Esophagus muscularis mucosa (tissue), 4 donors: Measurements from ENCODE around the gene AGR3. TPM values are rescaled to one million over a fixed set of nuclear protein-coding genes. Genes with fewer than 3 reads are reported as not detected.

Experiments
- DNase-seq: peaks from one replicate; pipeline ENCODE4 v3.0.0-alpha.2; 2017; ENCODE audit errors: extremely low spot score
- H3K27ac ChIP-seq, 4 donors: fragments of 200-600 bp; sonication (generic); replicated peaks in 1 of 4; 1 replicate in 3 of 4; 2 replicates in 1 of 4; pipeline ENCODE4 v1.5.1; 2016 to 2019; ENCODE audit warnings: mild to moderate bottlenecking in 1 of 4
- H3K27me3 ChIP-seq, 4 donors: fragments of 200-600 bp; sonication (generic); one replicate each; pipeline versions ENCODE4 v1.5.1 to v1.6.0; 2016 to 2019
- H3K36me3 ChIP-seq, 4 donors: fragments of 200-600 bp; sonication (generic); one replicate each; pipeline ENCODE4 v1.5.1; 2016 to 2019
- H3K4me1 ChIP-seq, 4 donors: fragments of 200-600 bp; sonication (generic); one replicate each; pipeline ENCODE4 v1.5.1; 2016 to 2019
- H3K4me3 ChIP-seq, 4 donors: fragments of 200-600 bp; sonication (generic); 1 replicate in 2 of 4; 2 replicates in 2 of 4; pipeline ENCODE4 v1.5.1; 2016 to 2019; ENCODE audit warnings: mild to moderate bottlenecking in 4 of 4, moderate library complexity in 1 of 4
- H3K9me3 ChIP-seq, 4 donors: fragments of 200-600 bp; sonication (generic); 1 replicate in 3 of 4; 2 replicates in 1 of 4; pipeline ENCODE4 v1.5.1; 2016 to 2019
- EP300 ChIP-seq: sonication (generic); formaldehyde crosslinking; IDR thresholded peaks from one replicate; pipeline ENCODE4 v1.6.1; 2017; ENCODE audit warnings: antibody characterized with exemption
- POLR2A ChIP-seq: fragments of 450-650 bp; IDR thresholded peaks from one replicate; pipeline ENCODE4 v1.6.1; 2017; ENCODE audit warnings: antibody characterized with exemption, moderate library complexity, mild to moderate bottlenecking, low read depth
- POLR2AphosphoS5 ChIP-seq, 2 donors: sonication (generic); formaldehyde crosslinking; IDR thresholded peaks; one replicate each; pipeline ENCODE4 v1.6.1; 2017; ENCODE audit warnings: antibody characterized with exemption in 2 of 2
- WGBS: methylation state at CpG from one replicate; pipeline ENCODE4 v1.1.5; 2018; 5-methylcytosine and 5-hydroxymethylcytosine counted together
- intact Hi-C: fragments of 100-400 bp; cut with DNase I; formaldehyde crosslinking; loops from one replicate; pipeline ENCODE4 v1.15.1; 2023
- total RNA-seq, 4 donors: library from RNA; depleted of rRNA; stranded (reverse); fragments of >200 nt; gene quantifications; one replicate each; pipeline versions ENCODE4 v1.1.0 to v1.2.1, GENCODE V29; 2016
- TF ChIP-seq, protein P1 (sequence below), 3 experiments: fragments of 200-600 bp in 2 of 3; fragments of 450-650 bp in 1 of 3; sonication (generic) in 2 of 3; IDR thresholded peaks; one replicate each; pipeline ENCODE4 v1.5.1; 2017 to 2019; ENCODE audit warnings: antibody characterized with exemption in 3 of 3, mild to moderate bottlenecking in 2 of 3, moderate library complexity in 1 of 3

Gene AGR3
- total RNA-seq, 4 donors from 2014 or later, result 0.45 TPM; not detected in 3

DNA sequence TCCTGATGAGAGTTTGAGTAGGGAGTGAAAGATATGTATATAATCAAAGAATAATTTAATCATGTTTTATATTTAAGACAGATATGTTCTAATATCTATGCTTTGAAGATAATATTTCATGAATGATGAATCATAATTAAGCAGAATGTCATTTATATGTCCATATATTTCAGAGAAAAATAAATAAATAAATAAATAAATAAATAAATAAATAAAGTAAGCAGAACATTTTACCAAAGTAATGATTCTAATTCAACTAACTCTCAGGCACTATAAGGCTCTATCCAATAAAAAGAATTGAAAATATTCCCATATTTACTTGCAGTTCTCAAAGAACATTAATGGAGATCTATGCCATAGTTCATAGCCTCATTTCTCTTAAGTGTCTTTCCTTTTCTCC lies 36.0 kb downstream of the AGR3 start:
- Histone ChIP-seq H3K36me3 (no peaks in the 10 kb centered on the region), H3K4me3 (no peak overlapping the region), H3K4me1 (peaks cover 0 to 2% (median 1%) of the 10 kb centered on the region in 4 donors), H3K27me3 (peaks cover 0 to 1% (median 0%) of the 10 kb centered on the region in 4 donors), H3K27ac (no peak overlapping the region), H3K9me3 (no peaks in the 10 kb centered on the region)
- no peak for DNase-seq
- intact Hi-C loops, result no loop called here
- TF ChIP-seq POLR2A, result no peak

DNA sequence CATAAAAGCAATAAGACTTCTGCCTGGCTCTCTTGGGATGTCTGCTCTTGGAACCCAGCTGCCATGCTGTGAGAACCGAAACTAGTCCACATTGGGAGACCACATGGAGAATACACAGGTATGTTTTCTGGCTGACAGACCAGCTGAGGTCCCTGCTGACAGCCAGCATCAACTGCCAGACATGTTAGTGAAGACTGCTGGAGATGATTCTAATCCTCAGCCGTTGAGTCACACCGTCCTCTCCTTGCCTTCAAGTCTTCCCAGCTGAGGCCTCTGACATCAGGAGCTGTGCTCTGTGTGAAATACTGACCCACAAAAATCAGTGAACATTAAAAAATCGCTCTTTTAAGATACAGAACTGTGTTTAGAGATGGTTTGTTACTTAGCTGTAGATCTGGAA lies 40.1 kb downstream of the AGR3 start:
- H3K4me3 ChIP-seq, result no peak overlapping the region
- TF ChIP-seq POLR2AphosphoS5 (IDR thresholded peaks at IDR 0.05) (no peak), EP300 (no peak), POLR2A (no peak)
- TF ChIP-seq, protein P1, sequence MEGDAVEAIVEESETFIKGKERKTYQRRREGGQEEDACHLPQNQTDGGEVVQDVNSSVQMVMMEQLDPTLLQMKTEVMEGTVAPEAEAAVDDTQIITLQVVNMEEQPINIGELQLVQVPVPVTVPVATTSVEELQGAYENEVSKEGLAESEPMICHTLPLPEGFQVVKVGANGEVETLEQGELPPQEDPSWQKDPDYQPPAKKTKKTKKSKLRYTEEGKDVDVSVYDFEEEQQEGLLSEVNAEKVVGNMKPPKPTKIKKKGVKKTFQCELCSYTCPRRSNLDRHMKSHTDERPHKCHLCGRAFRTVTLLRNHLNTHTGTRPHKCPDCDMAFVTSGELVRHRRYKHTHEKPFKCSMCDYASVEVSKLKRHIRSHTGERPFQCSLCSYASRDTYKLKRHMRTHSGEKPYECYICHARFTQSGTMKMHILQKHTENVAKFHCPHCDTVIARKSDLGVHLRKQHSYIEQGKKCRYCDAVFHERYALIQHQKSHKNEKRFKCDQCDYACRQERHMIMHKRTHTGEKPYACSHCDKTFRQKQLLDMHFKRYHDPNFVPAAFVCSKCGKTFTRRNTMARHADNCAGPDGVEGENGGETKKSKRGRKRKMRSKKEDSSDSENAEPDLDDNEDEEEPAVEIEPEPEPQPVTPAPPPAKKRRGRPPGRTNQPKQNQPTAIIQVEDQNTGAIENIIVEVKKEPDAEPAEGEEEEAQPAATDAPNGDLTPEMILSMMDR (IDR thresholded peaks at IDR 0.05), result no peak
- H3K27ac ChIP-seq, result no peak overlapping the region
- no peaks in the 10 kb centered on the region for H3K9me3 ChIP-seq
- no peak for DNase-seq
- H3K36me3 ChIP-seq, result no peaks in the 10 kb centered on the region
- H3K4me1 ChIP-seq, result peaks cover 0 to 16% (median 3%) of the 10 kb centered on the region in 4 donors
- 89% methylated on average over 4 of the region's 4 CpGs for WGBS
- intact Hi-C loops, result no loop called here
- H3K27me3 ChIP-seq, result no peaks in the 10 kb centered on the region

DNA sequence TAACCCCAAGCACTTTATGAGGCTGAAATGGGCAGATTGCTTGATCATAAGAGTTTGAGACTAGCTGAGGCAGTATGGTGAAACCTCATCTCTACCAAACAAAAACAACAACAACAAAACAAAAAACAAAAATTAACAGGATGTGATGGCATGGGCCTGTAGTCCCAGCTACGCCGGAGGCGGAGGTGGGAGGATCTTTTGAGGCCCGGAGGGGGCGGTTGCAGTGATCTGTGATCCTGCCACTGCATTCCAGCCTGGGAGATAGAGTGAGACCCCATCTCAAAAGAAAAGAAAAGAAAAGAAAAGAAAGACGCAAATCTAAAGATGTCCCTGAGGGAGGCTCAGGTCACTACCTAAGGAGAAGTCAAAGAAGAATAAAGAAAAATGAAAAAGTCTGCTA lies 41.7 kb downstream of the AGR3 start:
- WGBS, result 96% methylated on average over 6 of the region's 6 CpGs
- intact Hi-C loops, result no loop called here
- H3K27ac ChIP-seq, result no peak overlapping the region

DNA sequence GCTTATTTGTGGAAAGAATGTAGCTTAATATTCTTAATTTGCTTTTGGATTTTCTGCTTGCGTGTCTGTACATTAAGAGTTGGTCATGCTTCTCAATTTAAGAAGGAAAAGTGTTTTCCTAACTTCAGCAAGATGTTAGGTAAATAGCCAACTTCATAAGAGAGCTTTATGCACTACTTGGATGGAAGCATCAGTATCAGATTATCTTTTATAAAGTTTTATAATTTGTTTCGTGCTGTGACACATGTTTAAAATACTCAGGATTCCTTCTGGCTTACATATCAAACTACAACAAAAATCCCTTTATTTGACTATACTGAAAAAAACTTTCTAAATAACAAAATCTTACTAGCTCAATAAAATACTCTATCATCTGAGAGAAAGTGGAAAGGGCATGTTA lies 42.1 kb downstream of the AGR3 start:
- WGBS, result 65% methylated on average over 2 of the region's 2 CpGs
- TF ChIP-seq, protein P1 (IDR thresholded peaks at IDR 0.05), result no peak
- no peak for TF ChIP-seq EP300
- TF ChIP-seq POLR2AphosphoS5 (IDR thresholded peaks at IDR 0.05), result no peak
- no peak for TF ChIP-seq POLR2A
- intact Hi-C loops, result no loop called here
- Histone ChIP-seq H3K9me3 (no peaks in the 10 kb centered on the region), H3K36me3 (no peaks in the 10 kb centered on the region), H3K27me3 (no peaks in the 10 kb centered on the region), H3K27ac (no peak overlapping the region), H3K4me3 (no peak overlapping the region), H3K4me1 (peaks cover 0 to 16% (median 3%) of the 10 kb centered on the region in 4 donors)
- no peak for DNase-seq

More for the DNA sequence above, 41.7 kb downstream of the AGR3 start:
- TF ChIP-seq POLR2A, result no peak
- no peak for TF ChIP-seq POLR2AphosphoS5 (IDR thresholded peaks at IDR 0.05)
- TF ChIP-seq, protein P1 (IDR thresholded peaks at IDR 0.05), result no peak
- no peak for TF ChIP-seq EP300
- no peaks in the 10 kb centered on the region for H3K27me3 ChIP-seq
- no peak for DNase-seq
- no peaks in the 10 kb centered on the region for H3K9me3 ChIP-seq
- H3K4me1 ChIP-seq, result peaks cover 0 to 16% (median 3%) of the 10 kb centered on the region in 4 donors
- no peaks in the 10 kb centered on the region for H3K36me3 ChIP-seq
- H3K4me3 ChIP-seq, result no peak overlapping the region

DNA sequence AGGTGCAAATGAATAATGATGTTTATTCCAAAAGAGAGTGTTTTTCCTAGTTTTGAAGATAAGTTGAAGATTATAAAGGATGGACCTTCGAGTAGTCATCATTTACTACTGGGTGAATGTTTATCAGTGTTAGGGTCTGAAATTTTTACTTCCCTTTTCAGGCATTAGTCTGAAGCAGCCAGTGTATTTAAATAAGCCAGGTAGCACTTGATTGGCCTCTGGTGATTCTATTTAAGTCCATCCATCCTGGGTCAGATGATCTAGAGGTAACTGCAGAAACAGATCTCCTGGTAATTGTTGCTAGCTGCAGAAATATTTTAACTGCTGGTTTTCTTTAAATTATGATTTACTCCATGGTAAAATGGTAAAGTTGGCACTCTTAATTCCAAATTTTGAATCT lies 42.9 kb downstream of the AGR3 start:
- Histone ChIP-seq H3K4me3 (no peak overlapping the region), H3K27me3 (no peaks in the 10 kb centered on the region), H3K4me1 (peaks cover 0 to 16% (median 3%) of the 10 kb centered on the region in 4 donors), H3K36me3 (no peaks in the 10 kb centered on the region), H3K27ac (no peak overlapping the region), H3K9me3 (no peaks in the 10 kb centered on the region)
- intact Hi-C loops, result no loop called here
- TF ChIP-seq POLR2AphosphoS5 (IDR thresholded peaks at IDR 0.05), result no peak
- TF ChIP-seq EP300, result no peak
- TF ChIP-seq, protein P1 (IDR thresholded peaks at IDR 0.05), result no peak
- no peak for TF ChIP-seq POLR2A
- WGBS, result 92% methylated on average over 1 of the region's 1 CpG
- no peak for DNase-seq
